Activated CD8-positive, alpha-beta memory T cell treated with anti-CD3 and anti-CD28 coated beads for 1 hour (primary cell): ENCODE measurements around the gene FASN.
A peak's percentile ranks its signal among the peaks of the same experiment; 100 is the strongest.

Source experiments
- DNase-seq, 2 donors: peaks; one replicate each; pipeline ENCODE4 v3.0.0-alpha.2; 2020; ENCODE audit warnings: low read depth in 1 of 2; ENCODE audit errors: extremely low read depth in 1 of 2

FASN gene

GRCh38 chr17:82030470-82031302 lies 67.3 kb downstream of the FASN start:
- peak in 1 of 2 donors; percentile 65 for DNase-seq

- no peak for DNase-seq
Measured at GRCh38 chr17:82029990-82030469, 68.0 kb downstream of the FASN start.

GRCh38 chr17:82029391-82029790 lies 68.6 kb downstream of the FASN start:
- no peak for DNase-seq

GRCh38 chr17:82028966-82029365 lies 69.1 kb downstream of the FASN start:
- DNase-seq = no peak
